Measurements from ENCODE around the gene PLPP6. TPM values are rescaled to one million over a fixed set of nuclear protein-coding genes. Genes with fewer than 3 reads are reported as not detected.

PLPP6 gene
- total RNA-seq, 1 donor from 2014 or later = 16.3 TPM

GRCh38 chr9:4689687-4690104, 27.6 kb downstream of the PLPP6 start:
- FAIRE-seq (no peak), DNase-seq (ENCODE audit: low spot score in 2 of 2) (no peak)

GRCh38 chr9:4690144-4690543, 28.1 kb downstream of the PLPP6 start:
- no peak for DNase-seq (ENCODE audit: low spot score in 2 of 2)
- no peak for FAIRE-seq

- no peak for FAIRE-seq
- DNase-seq (ENCODE audit: low spot score in 2 of 2) = no peak
Measured at GRCh38 chr9:4691795-4692194, 29.7 kb downstream of the PLPP6 start.

- no peak for DNase-seq (ENCODE audit: low spot score in 2 of 2)
- no peak for FAIRE-seq
Measured at GRCh38 chr9:4700091-4700490, 38.0 kb downstream of the PLPP6 start.

- FAIRE-seq (no peak), DNase-seq (ENCODE audit: low spot score in 2 of 2) (no peak)
Measured at GRCh38 chr9:4700932-4701331, 38.8 kb downstream of the PLPP6 start.

- FAIRE-seq (no peak), DNase-seq (ENCODE audit: low spot score in 2 of 2) (no peak)
Measured at GRCh38 chr9:4701526-4701925, 39.4 kb downstream of the PLPP6 start.

- DNase-seq (ENCODE audit: low spot score in 2 of 2) (no peak), FAIRE-seq (no peak)
Measured at GRCh38 chr9:4704129-4704528, 42.0 kb downstream of the PLPP6 start.

GRCh38 chr9:4706021-4706420, 43.9 kb downstream of the PLPP6 start:
- no peak for FAIRE-seq
- no peak for DNase-seq (ENCODE audit: low spot score in 2 of 2)

- FAIRE-seq = no peak
- DNase-seq (ENCODE audit: low spot score in 2 of 2) = no peak
Measured at GRCh38 chr9:4706971-4707622, 45.0 kb downstream of the PLPP6 start.

GRCh38 chr9:4709380-4709779, 47.3 kb downstream of the PLPP6 start:
- no peak for FAIRE-seq

GRCh38 chr9:4713849-4714248, 51.8 kb downstream of the PLPP6 start:
- peak in 1 of 2 donors; percentile 14 for DNase-seq (ENCODE audit: low spot score in 2 of 2)
- FAIRE-seq = peak; percentile 50

More at GRCh38 chr9:4709380-4709779, 47.3 kb downstream of the PLPP6 start:
- no peak for DNase-seq (ENCODE audit: low spot score in 2 of 2)

- no peak for FAIRE-seq
- DNase-seq (ENCODE audit: low spot score in 2 of 2) = no peak
Measured at GRCh38 chr9:4714266-4715016, 52.3 kb downstream of the PLPP6 start.

Other genes starting within 250 kb of the PLPP6 start
- 66.9 TPM for gene SLC1A1, start 171.8 kb upstream of the PLPP6 start, total RNA-seq
- 9.4 TPM for gene SPATA6L, start 4.2 kb downstream of the PLPP6 start, total RNA-seq
- gene CDC37L1, start 17.3 kb downstream of the PLPP6 start, total RNA-seq = 39.9 TPM
- gene AK3, start 78.9 kb downstream of the PLPP6 start, total RNA-seq = 26.9 TPM
- gene RCL1, start 130.7 kb downstream of the PLPP6 start, total RNA-seq = 20.0 TPM

Data from frontal cortex (tissue), 4 donors.